Osteocyte (in vitro differentiated cells): Measurements from ENCODE around the gene SLC25A22. TPM values are rescaled to one million over a fixed set of nuclear protein-coding genes. Genes with fewer than 3 reads are reported as not detected.

Source experiments
- DNase-seq: peaks from one replicate; pipeline ENCODE4 v3.0.0; 2021; ENCODE audit warnings: mixed read lengths; ENCODE audit not compliant: unreplicated experiment; ENCODE audit errors: extremely low spot score
- H3K27ac Mint-ChIP-seq: one replicate; pipeline ENCODE4 v1.8.0; 2021; ENCODE audit warnings: mild to moderate bottlenecking, mixed read lengths; ENCODE audit not compliant: unreplicated experiment
- H3K27me3 Mint-ChIP-seq: one replicate; pipeline ENCODE4 v1.8.0; 2021; ENCODE audit warnings: mixed read lengths; ENCODE audit not compliant: unreplicated experiment
- H3K36me3 Mint-ChIP-seq: one replicate; pipeline ENCODE4 v1.8.0; 2021; ENCODE audit warnings: mixed read lengths; ENCODE audit not compliant: unreplicated experiment
- H3K4me1 Mint-ChIP-seq: one replicate; pipeline ENCODE4 v1.8.0; 2021; ENCODE audit warnings: mixed read lengths; ENCODE audit not compliant: unreplicated experiment
- H3K4me3 Mint-ChIP-seq: one replicate; pipeline ENCODE4 v1.8.0; 2021; ENCODE audit warnings: mild to moderate bottlenecking, moderate library complexity, mixed read lengths; ENCODE audit not compliant: unreplicated experiment
- H3K9me3 Mint-ChIP-seq: one replicate; pipeline ENCODE4 v1.8.0; 2021; ENCODE audit warnings: mixed read lengths; ENCODE audit not compliant: unreplicated experiment
- CTCF ChIP-seq: fragments of 200-600 bp; sonication (generic); IDR thresholded peaks from 2 replicates; pipeline ENCODE4 v1.5.0; 2021; ENCODE audit warnings: antibody characterized with exemption, mild to moderate bottlenecking, moderate library complexity
- total RNA-seq: library from RNA; stranded (reverse); gene quantifications from 2 replicates; pipeline ENCODE4 v1.2.1, GENCODE V29; 2021

SLC25A22 gene
- total RNA-seq, 1 donor from 2014 or later, result 19.7 TPM

GRCh38 chr11:742571-743201 lies 55.4 kb downstream of the SLC25A22 start:
- DNase-seq, result no peak
- H3K36me3 Mint-ChIP-seq, result no peaks in the 10 kb centered on the region
- no peak overlapping the region for H3K4me3 Mint-ChIP-seq
- H3K4me1 Mint-ChIP-seq, result peaks cover 11% of the 10 kb centered on the region
- H3K27ac Mint-ChIP-seq, result no peak overlapping the region
- no peak for TF ChIP-seq CTCF
- no peaks in the 10 kb centered on the region for H3K27me3 Mint-ChIP-seq
- H3K9me3 Mint-ChIP-seq, result no peaks in the 10 kb centered on the region

- H3K4me3 Mint-ChIP-seq, result no peak overlapping the region
- no peak overlapping the region for H3K27ac Mint-ChIP-seq
- H3K27me3 Mint-ChIP-seq, result peaks cover 4% of the 10 kb centered on the region
- no peak for TF ChIP-seq CTCF
- peaks cover 16% of the 10 kb centered on the region for H3K4me1 Mint-ChIP-seq
- DNase-seq, result no peak
- H3K36me3 Mint-ChIP-seq, result no peaks in the 10 kb centered on the region
- no peaks in the 10 kb centered on the region for H3K9me3 Mint-ChIP-seq
These were observed 55.9 kb downstream of the SLC25A22 start for GRCh38 chr11:742156-742546.

Other genes starting within 250 kb of the SLC25A22 start
- gene LMNTD2, start 237.5 kb downstream of the SLC25A22 start, total RNA-seq, result 6.0 and 6.4 TPM in 2 replicates
- 8.0 and 9.3 TPM in 2 replicates for gene RASSF7, start 237.3 kb downstream of the SLC25A22 start, total RNA-seq
- 31.5 TPM in 2 replicates for gene PHRF1, start 221.8 kb downstream of the SLC25A22 start, total RNA-seq
- gene IRF7, start 182.3 kb downstream of the SLC25A22 start, total RNA-seq, result 14.4 and 15.4 TPM in 2 replicates
- gene CDHR5, start 173.3 kb downstream of the SLC25A22 start, total RNA-seq, result not detected in 2 replicates
- not detected in 2 replicates for gene SCT, start 171.1 kb downstream of the SLC25A22 start, total RNA-seq
- 1.7 and 1.8 TPM in 2 replicates for gene DRD4, start 161.0 kb downstream of the SLC25A22 start, total RNA-seq
- gene DEAF1, start 103.1 kb downstream of the SLC25A22 start, total RNA-seq, result 113 and 121 TPM in 2 replicates
- gene TMEM80, start 102.5 kb downstream of the SLC25A22 start, total RNA-seq, result 43.9 and 45.2 TPM in 2 replicates
- gene EPS8L2, start 92.0 kb downstream of the SLC25A22 start, total RNA-seq, result 32.4 and 39.3 TPM in 2 replicates
- gene TALDO1, start 50.8 kb downstream of the SLC25A22 start, total RNA-seq, result 156 and 171 TPM in 2 replicates
- gene GATD1, start 20.8 kb downstream of the SLC25A22 start, total RNA-seq, result 79.1 and 84.4 TPM in 2 replicates
- 0.21 and 0.27 TPM in 2 replicates for gene CEND1, start 8.2 kb downstream of the SLC25A22 start, total RNA-seq
- 13.4 and 15.6 TPM in 2 replicates for gene PIDD1, start 7.0 kb upstream of the SLC25A22 start, total RNA-seq
- 1,500 and 1,514 TPM in 2 replicates for gene RPLP2, start 11.7 kb upstream of the SLC25A22 start, total RNA-seq
- gene PNPLA2, start 20.6 kb upstream of the SLC25A22 start, total RNA-seq, result 83.8 and 96.4 TPM in 2 replicates
- gene CRACR2B, start 29.6 kb upstream of the SLC25A22 start, total RNA-seq, result 3.9 and 4.2 TPM in 2 replicates
- gene CD151, start 34.7 kb upstream of the SLC25A22 start, total RNA-seq, result 377 and 379 TPM in 2 replicates
- gene POLR2L, start 44.2 kb upstream of the SLC25A22 start, total RNA-seq, result 170 and 193 TPM in 2 replicates
- 163 and 175 TPM in 2 replicates for gene TSPAN4, start 44.6 kb upstream of the SLC25A22 start, total RNA-seq
- 112 and 120 TPM in 2 replicates for gene CHID1, start 112.5 kb upstream of the SLC25A22 start, total RNA-seq
- 96.7 and 102 TPM in 2 replicates for gene AP2A2, start 127.6 kb upstream of the SLC25A22 start, total RNA-seq
- not detected in 2 replicates for gene MUC6, start 238.4 kb upstream of the SLC25A22 start, total RNA-seq